ENCODE results near the gene WFS1.

The WFS1 gene

DNA sequence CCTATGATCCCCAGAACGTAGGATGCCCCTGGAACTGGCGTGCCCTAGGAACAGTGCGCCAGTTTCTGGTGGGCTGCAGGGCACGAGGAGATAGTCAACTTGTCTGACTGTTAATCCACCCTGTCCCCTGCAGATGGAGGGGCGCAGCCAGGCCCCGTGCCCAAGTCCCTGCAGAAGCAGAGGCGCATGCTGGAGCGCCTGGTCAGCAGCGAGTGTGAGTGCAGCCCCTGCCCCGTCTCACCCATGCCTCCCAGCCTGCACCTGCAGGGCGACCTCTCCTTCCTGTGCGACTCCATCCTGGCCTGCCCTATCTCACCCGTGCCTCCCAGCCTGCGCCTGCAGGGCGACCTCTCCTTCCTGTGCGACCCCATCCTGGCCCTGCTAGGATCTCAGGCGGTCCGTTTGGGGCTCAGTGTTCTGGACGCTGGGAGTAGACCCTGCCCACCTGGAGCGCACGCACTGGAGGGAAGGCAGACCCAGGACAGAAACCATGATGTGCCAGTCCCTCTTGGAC lies 22.2 kb downstream of the WFS1 start:
- no peaks in the 10 kb centered on the region for H3K9me3 ChIP-seq
- H3K36me3 ChIP-seq = no peaks in the 10 kb centered on the region
- no peak overlapping the region for H3K27ac ChIP-seq
- no peaks in the 10 kb centered on the region for H3K4me1 ChIP-seq (ENCODE audit: control insufficient read depth in 1 of 2, insufficient read depth in 1 of 2, low read depth in 1 of 2, low read length in 1 of 2)
- no peak overlapping the region for H3K4me3 ChIP-seq (ENCODE audit: low read depth in 1 of 2, low read length in 1 of 2)
- no peaks in the 10 kb centered on the region for H3K27me3 ChIP-seq
- TF ChIP-seq, protein P1, sequence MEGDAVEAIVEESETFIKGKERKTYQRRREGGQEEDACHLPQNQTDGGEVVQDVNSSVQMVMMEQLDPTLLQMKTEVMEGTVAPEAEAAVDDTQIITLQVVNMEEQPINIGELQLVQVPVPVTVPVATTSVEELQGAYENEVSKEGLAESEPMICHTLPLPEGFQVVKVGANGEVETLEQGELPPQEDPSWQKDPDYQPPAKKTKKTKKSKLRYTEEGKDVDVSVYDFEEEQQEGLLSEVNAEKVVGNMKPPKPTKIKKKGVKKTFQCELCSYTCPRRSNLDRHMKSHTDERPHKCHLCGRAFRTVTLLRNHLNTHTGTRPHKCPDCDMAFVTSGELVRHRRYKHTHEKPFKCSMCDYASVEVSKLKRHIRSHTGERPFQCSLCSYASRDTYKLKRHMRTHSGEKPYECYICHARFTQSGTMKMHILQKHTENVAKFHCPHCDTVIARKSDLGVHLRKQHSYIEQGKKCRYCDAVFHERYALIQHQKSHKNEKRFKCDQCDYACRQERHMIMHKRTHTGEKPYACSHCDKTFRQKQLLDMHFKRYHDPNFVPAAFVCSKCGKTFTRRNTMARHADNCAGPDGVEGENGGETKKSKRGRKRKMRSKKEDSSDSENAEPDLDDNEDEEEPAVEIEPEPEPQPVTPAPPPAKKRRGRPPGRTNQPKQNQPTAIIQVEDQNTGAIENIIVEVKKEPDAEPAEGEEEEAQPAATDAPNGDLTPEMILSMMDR (IDR thresholded peaks at IDR 0.05) = no peak

DNA sequence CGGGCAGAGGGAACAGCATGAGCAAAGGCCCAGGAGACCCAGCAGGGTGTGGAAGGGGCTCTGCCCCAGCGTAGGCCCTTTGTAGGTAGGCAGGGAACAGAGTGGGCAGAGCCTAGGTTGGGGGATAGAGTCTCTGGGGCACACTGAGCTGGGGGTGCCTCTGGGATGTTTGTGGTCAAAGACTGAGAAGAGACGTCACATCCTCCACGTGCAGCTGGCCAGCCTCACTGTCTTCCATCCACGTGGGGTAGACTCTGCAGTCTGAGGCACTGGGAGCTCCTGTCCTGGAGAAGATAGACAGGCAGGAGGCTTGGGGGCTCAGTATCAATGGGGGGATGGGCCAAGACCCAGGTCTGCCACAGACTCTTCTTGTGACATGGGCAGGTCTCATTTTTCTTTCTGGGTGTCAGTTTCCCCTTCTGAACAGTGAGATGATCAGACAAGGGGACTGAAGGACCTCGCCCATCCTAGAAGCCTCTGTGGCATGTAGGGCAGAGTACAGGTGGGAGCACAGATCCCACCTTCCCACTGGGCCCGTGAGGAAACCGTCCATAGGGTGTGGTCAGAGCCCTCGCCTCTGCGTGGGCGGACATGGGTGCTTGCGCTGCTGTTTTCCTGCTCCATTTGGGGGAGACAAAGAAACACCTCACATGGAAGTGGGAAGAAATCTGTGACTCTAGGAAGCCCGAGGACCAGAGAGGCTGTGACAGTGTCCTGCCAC lies 22.9 kb downstream of the WFS1 start:
- TF ChIP-seq, protein P1 (IDR thresholded peaks at IDR 0.05) = no peak
- no peaks in the 10 kb centered on the region for H3K4me1 ChIP-seq (ENCODE audit: control insufficient read depth in 1 of 2, insufficient read depth in 1 of 2, low read depth in 1 of 2, low read length in 1 of 2)
- no peaks in the 10 kb centered on the region for H3K27me3 ChIP-seq
- no peak overlapping the region for H3K27ac ChIP-seq
- H3K9me3 ChIP-seq = no peaks in the 10 kb centered on the region
- no peak overlapping the region for H3K4me3 ChIP-seq (ENCODE audit: low read depth in 1 of 2, low read length in 1 of 2)
- no peaks in the 10 kb centered on the region for H3K36me3 ChIP-seq

DNA sequence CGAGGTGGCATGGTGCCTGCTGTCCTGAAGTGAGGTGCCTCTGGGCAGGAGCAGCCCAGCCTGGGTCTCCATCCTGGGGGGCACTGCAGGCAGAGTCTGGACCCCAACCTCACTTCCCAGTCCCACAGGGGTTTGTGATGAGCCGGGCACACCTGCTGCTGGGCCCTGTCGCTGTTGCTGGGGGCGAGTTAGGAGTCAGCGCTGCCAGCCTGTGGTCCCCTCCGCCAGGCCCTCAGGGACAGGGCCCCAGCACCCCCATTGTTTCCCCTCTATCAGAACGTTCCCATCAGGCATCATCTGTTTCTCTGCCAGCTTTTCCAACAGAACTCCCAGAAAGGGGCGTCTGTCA lies 23.4 kb downstream of the WFS1 start:
- Histone ChIP-seq H3K27me3 (no peaks in the 10 kb centered on the region), H3K4me3 (ENCODE audit: low read depth in 1 of 2, low read length in 1 of 2) (no peak overlapping the region), H3K36me3 (no peaks in the 10 kb centered on the region), H3K4me1 (ENCODE audit: control insufficient read depth in 1 of 2, insufficient read depth in 1 of 2, low read depth in 1 of 2, low read length in 1 of 2) (no peaks in the 10 kb centered on the region), H3K9me3 (no peaks in the 10 kb centered on the region), H3K27ac (no peak overlapping the region)
- TF ChIP-seq, protein P1 (IDR thresholded peaks at IDR 0.05) = no peak

DNA sequence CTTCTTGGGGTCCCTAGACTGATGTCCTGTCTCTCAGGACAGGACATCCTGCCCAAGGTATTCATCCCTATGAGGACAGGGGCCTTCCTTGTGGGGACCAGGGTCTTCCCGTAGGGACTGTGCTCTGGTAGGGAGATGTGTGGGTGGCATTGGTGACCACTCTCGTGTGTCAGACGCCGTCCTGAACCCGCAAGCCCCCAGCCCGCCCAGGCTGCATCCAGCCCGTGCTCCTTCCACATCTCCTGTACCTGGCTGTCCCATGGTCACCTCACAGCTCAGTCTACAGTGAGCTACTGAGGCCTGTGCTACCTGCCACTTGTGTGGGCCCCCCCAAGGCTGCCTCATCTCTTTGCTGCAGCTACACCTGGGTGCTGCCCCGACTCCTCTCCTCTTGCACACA lies 24.0 kb downstream of the WFS1 start:
- H3K9me3 ChIP-seq = no peaks in the 10 kb centered on the region
- TF ChIP-seq, protein P1 (IDR thresholded peaks at IDR 0.05) = no peak
- H3K4me1 ChIP-seq (ENCODE audit: control insufficient read depth in 1 of 2, insufficient read depth in 1 of 2, low read depth in 1 of 2, low read length in 1 of 2) = no peaks in the 10 kb centered on the region
- H3K4me3 ChIP-seq (ENCODE audit: low read depth in 1 of 2, low read length in 1 of 2) = no peak overlapping the region
- no peak overlapping the region for H3K27ac ChIP-seq
- no peaks in the 10 kb centered on the region for H3K36me3 ChIP-seq
- H3K27me3 ChIP-seq = no peaks in the 10 kb centered on the region

DNA sequence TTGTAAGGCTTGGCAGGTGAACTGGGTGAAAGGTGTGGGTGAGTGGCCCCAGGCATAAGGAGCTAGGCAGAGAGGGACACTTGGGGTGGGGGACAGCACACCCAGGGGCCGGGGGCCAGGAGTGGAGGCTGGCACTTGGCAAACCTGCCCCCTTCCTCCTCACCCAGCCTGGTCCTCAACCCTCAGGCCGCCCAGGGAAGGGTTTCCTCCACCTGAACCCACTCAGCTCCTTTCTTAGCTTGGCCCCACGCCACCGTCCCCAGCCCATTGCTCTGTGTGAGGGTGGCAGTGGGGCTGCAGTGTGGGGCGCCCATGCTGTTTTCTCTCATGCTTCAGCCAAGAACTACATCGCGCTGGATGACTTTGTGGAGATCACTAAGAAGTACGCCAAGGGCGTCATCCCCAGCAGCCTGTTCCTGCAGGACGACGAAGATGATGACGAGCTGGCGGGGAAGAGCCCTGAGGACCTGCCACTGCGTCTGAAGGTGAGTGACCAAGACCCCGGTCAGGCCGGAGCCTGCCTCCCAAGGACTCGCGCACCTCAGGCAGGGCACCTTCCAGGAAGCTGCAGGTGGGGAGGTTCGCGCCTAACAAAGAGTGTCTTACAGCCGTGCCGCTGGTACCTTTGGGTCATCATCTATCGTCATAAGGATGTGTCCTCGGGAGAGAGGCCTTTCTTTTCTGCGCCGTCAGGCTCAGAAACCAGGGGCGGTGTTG lies 25.2 kb downstream of the WFS1 start:
- H3K27me3 ChIP-seq = no peaks in the 10 kb centered on the region
- TF ChIP-seq, protein P1 (IDR thresholded peaks at IDR 0.05) = no peak

More for the DNA sequence above, 25.2 kb downstream of the WFS1 start:
- H3K27ac ChIP-seq = no peak overlapping the region
- H3K9me3 ChIP-seq = no peaks in the 10 kb centered on the region
- H3K4me1 ChIP-seq (ENCODE audit: control insufficient read depth in 1 of 2, insufficient read depth in 1 of 2, low read depth in 1 of 2, low read length in 1 of 2) = no peaks in the 10 kb centered on the region
- H3K36me3 ChIP-seq = no peaks in the 10 kb centered on the region
- no peak overlapping the region for H3K4me3 ChIP-seq (ENCODE audit: low read depth in 1 of 2, low read length in 1 of 2)
